Measurements from ENCODE around the gene OR2M2. TPM values are rescaled to one million over a fixed set of nuclear protein-coding genes. Genes with fewer than 3 reads are reported as not detected.

The OR2M2 gene
- total RNA-seq, 4 donors from 2014 or later, result not detected

DNA sequence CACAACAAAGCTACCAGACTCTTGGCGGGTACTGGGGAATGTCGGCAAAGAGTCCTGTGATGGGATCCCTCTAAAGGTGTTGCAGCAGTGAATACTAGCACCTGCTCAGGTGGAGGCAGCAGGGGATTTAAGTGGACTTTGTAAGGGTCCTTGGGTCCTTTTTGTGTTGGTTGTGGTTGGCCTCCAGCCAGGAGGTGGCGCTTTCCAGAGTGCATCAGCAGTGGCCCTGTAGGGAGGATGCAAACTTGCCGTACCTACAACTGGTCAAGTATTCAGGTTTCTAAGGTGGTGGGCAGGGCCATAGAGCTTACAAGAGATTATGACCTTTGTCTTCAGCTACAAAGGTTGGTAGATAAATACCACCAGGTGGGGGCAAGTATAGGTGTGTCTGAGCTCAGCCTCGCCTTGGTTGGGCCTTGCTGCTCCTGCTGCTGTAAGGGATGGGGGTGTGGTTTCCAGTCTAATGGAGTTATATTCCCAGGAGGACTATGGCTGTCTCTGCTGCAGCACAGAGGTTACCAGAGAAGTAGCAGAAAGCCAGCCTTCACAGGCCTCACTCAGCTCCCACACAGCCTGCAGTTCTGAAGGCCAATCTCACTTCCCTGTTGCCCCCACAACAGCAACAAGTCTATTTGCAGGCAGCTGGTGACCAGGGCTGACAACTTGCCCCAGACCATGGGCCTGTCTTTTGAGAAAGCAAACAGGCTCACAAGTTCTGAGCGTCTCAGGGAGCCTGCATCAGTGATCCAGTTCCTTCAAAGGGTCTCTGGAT is 22.4 kb upstream of the OR2M2 start:
- Histone ChIP-seq H3K27me3 (no peaks in the 10 kb centered on the region), H3K27ac (no peak overlapping the region)
- WGBS, 2 donors (ENCODE audit: low coverage in 1 of 2), result 87 to 92% methylated on average over 2 to 3 of the region's 6 CpGs

DNA sequence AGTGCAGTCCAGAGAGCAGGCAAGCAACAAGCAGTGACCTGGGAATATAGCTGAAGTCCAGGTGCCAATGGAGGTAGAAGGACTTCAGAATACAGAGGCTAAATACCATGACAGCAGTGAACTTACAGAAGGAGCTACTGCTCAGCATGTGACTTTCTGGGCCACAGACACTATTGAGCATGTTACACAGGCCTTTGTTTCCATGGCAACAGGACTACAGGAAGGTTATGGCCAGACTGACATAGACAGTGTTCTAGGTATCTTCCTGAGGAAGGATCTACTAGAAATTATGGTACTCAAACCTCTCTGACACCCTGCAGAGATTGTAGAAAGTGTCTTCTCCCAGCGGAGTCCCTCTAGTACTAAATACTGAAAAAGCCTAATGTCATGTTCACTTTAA is 18.7 kb upstream of the OR2M2 start:
- Histone ChIP-seq H3K4me1 (no peaks in the 10 kb centered on the region), H3K9me3 (no peaks in the 10 kb centered on the region), H3K27me3 (no peaks in the 10 kb centered on the region), H3K27ac (no peak overlapping the region), H3K4me3 (no peak overlapping the region), H3K36me3 (no peaks in the 10 kb centered on the region)
- 70 to 80% methylated on average over 1 of the region's 1 CpG for WGBS, 2 donors (ENCODE audit: low coverage in 1 of 2)
- ATAC-seq, result no peak
- TF ChIP-seq POLR2AphosphoS5 (IDR thresholded peaks at IDR 0.05), result no peak

More for the DNA sequence above, 22.4 kb upstream of the OR2M2 start:
- H3K9me3 ChIP-seq, result peaks cover 0 to 5% (median 0%) of the 10 kb centered on the region in 3 donors
- no peaks in the 10 kb centered on the region for H3K36me3 ChIP-seq
- ATAC-seq, result no peak
- H3K4me3 ChIP-seq, result no peak overlapping the region
- no peak for TF ChIP-seq POLR2AphosphoS5 (IDR thresholded peaks at IDR 0.05)
- no peak for TF ChIP-seq POLR2A (IDR thresholded peaks at IDR 0.05)
- TF ChIP-seq, protein P1, sequence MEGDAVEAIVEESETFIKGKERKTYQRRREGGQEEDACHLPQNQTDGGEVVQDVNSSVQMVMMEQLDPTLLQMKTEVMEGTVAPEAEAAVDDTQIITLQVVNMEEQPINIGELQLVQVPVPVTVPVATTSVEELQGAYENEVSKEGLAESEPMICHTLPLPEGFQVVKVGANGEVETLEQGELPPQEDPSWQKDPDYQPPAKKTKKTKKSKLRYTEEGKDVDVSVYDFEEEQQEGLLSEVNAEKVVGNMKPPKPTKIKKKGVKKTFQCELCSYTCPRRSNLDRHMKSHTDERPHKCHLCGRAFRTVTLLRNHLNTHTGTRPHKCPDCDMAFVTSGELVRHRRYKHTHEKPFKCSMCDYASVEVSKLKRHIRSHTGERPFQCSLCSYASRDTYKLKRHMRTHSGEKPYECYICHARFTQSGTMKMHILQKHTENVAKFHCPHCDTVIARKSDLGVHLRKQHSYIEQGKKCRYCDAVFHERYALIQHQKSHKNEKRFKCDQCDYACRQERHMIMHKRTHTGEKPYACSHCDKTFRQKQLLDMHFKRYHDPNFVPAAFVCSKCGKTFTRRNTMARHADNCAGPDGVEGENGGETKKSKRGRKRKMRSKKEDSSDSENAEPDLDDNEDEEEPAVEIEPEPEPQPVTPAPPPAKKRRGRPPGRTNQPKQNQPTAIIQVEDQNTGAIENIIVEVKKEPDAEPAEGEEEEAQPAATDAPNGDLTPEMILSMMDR (IDR thresholded peaks at IDR 0.05), result no peak
- TF ChIP-seq EP300 (IDR thresholded peaks at IDR 0.05), result no peak
- no peaks in the 10 kb centered on the region for H3K4me1 ChIP-seq

DNA sequence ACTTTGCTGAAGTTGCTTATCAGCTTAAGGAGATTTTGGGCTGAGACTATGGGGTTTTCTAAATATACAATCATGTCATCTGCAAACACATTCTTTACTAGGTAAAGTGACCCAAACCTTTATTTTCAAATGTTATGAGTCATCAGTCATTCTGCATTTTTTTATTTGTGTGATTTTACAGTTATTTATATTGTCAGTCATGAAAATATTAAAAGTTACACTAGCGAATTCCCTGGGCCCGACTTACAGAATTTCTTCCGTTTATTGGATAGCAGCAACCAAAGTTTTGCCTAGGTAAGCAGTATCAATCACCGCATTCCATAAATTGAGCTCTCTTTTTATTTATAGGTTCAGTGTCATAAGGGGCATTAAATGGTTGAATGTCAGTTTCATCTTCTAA is 15.9 kb upstream of the OR2M2 start:
- Histone ChIP-seq H3K27me3 (no peaks in the 10 kb centered on the region), H3K4me3 (no peak overlapping the region), H3K36me3 (no peaks in the 10 kb centered on the region), H3K27ac (no peak overlapping the region), H3K9me3 (no peaks in the 10 kb centered on the region), H3K4me1 (no peaks in the 10 kb centered on the region)
- TF ChIP-seq POLR2A (IDR thresholded peaks at IDR 0.05) (no peak), POLR2AphosphoS5 (IDR thresholded peaks at IDR 0.05) (no peak), EP300 (IDR thresholded peaks at IDR 0.05) (no peak)
- TF ChIP-seq, protein P1 (IDR thresholded peaks at IDR 0.05), result no peak
- 87 to 95% methylated on average over 4 of the region's 4 CpGs for WGBS, 2 donors (ENCODE audit: low coverage in 1 of 2)
- ATAC-seq, result no peak

DNA sequence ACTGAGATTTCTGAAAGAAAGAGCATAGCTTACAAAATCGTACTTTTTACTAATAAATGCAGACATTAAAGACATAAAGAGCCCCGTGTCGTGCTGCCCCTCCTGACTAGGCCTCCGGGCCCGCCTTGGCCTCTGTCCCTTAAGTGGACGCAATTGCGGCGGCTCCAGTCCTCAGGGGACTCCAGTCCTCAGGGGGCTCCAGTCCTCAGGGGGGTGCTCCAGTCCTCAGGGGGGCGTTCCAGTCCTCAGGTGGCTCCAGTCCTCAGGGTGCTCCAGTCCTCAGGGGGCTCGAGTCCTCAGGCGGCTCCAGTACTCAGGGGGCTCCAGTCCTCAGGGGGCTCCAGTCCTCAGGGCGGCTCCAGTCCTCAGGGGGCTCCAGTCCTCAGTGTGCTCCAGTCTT is 10.6 kb upstream of the OR2M2 start:
- peaks cover 0 to 9% (median 0%) of the 10 kb centered on the region in 3 donors for H3K9me3 ChIP-seq
- no peaks in the 10 kb centered on the region for H3K36me3 ChIP-seq
- H3K27ac ChIP-seq, result no peak overlapping the region
- no peak for ATAC-seq
- 60 to 88% methylated on average over 1 to 4 of the region's 12 CpGs for whole genome bisulfite sequencing, 2 donors (ENCODE audit: low coverage in 1 of 2)
- H3K4me1 ChIP-seq, result no peaks in the 10 kb centered on the region
- no peak overlapping the region for H3K4me3 ChIP-seq
- TF ChIP-seq, protein P1 (IDR thresholded peaks at IDR 0.05), result no peak
- TF ChIP-seq POLR2A (IDR thresholded peaks at IDR 0.05) (no peak), POLR2AphosphoS5 (IDR thresholded peaks at IDR 0.05) (no peak), EP300 (IDR thresholded peaks at IDR 0.05) (no peak)
- H3K27me3 ChIP-seq, result no peaks in the 10 kb centered on the region

DNA sequence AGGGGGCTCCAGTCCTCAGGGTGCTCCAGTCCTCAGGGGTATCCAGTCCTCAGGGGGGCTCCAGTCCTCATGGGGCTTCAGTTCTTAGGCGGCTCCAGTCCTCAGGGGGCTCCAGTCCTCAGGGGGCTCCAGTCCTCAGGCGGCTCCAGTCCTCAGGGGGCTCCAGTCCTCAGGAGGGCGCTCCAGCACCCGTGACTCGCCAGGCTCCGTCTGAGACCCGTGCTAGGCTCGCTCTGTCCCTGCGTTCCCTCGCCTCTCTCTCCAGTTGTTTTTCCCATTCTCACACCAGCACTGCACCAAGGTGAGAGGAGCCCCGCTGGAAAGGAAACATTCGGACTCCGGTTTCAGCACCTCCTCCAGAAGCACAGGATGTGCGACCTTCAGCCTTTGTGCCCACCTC is 9.4 kb upstream of the OR2M2 start:
- TF ChIP-seq POLR2AphosphoS5 (IDR thresholded peaks at IDR 0.05) (no peak), POLR2A (IDR thresholded peaks at IDR 0.05) (no peak), EP300 (IDR thresholded peaks at IDR 0.05) (no peak)
- TF ChIP-seq, protein P1 (IDR thresholded peaks at IDR 0.05), result no peak
- Histone ChIP-seq H3K27me3 (no peaks in the 10 kb centered on the region), H3K27ac (no peak overlapping the region), H3K9me3 (peaks cover 0 to 9% (median 0%) of the 10 kb centered on the region in 3 donors), H3K36me3 (no peaks in the 10 kb centered on the region), H3K4me3 (no peak overlapping the region), H3K4me1 (no peaks in the 10 kb centered on the region)
- WGBS, 2 donors (ENCODE audit: low coverage in 1 of 2), result 93% methylated on average over 4 of the region's 14 CpGs; no CpG with 5 or more reads in 1 of the 2 donors
- ATAC-seq, result no peak

Measured in gastroesophageal sphincter (tissue), 4 donors.